NCI-H460 (cell line): ENCODE results near the gene NIN. TPM values are rescaled to one million over a fixed set of nuclear protein-coding genes. Genes with fewer than 3 reads are reported as not detected.

ENCODE experiments used
- DNase-seq: peaks from one replicate; pipeline ENCODE4 v3.0.0-alpha.2; 2016; ENCODE audit warnings: low read depth; ENCODE audit errors: extremely low read depth
- total RNA-seq: library from RNA; depleted of rRNA; stranded (reverse); fragments of >200 nt; shearing (Covaris generic); gene quantifications from 2 replicates; pipeline ENCODE4 v1.2.3, GENCODE V29; 2014

NIN gene
- total RNA-seq, 1 experiment from 2014 or later: 31.7 TPM

- DNase-seq: no peak
Observed at GRCh38 chr14:50769863-50770500, 61.0 kb downstream of the NIN start.

- DNase-seq: peak; percentile 36
Observed at GRCh38 chr14:50768680-50769079, 62.3 kb downstream of the NIN start.

GRCh38 chr14:50766338-50766886 lies 64.5 kb downstream of the NIN start:
- DNase-seq: peak; percentile 93

- peak; percentile 47 for DNase-seq
Observed at GRCh38 chr14:50763382-50764007, 67.5 kb downstream of the NIN start.

- no peak for DNase-seq
Observed at GRCh38 chr14:50762931-50763300, 68.0 kb downstream of the NIN start.

- no peak for DNase-seq
Observed at GRCh38 chr14:50762001-50762930, 68.7 kb downstream of the NIN start.

GRCh38 chr14:50759800-50760543 lies 71.0 kb downstream of the NIN start:
- no peak for DNase-seq

- no peak for DNase-seq
Observed at GRCh38 chr14:50758945-50759344, 72.0 kb downstream of the NIN start.

- no peak for DNase-seq
Observed at GRCh38 chr14:50758305-50758704, 72.7 kb downstream of the NIN start.

GRCh38 chr14:50757702-50758101 lies 73.3 kb downstream of the NIN start:
- no peak for DNase-seq

GRCh38 chr14:50756300-50756699 lies 74.7 kb downstream of the NIN start:
- no peak for DNase-seq

- no peak for DNase-seq
Observed at GRCh38 chr14:50750323-50750722, 80.6 kb downstream of the NIN start.

- DNase-seq: no peak
Observed at GRCh38 chr14:50745401-50746058, 85.4 kb downstream of the NIN start.

- no peak for DNase-seq
Observed at GRCh38 chr14:50744231-50744630, 86.7 kb downstream of the NIN start.

GRCh38 chr14:50741567-50741966 lies 89.4 kb downstream of the NIN start:
- DNase-seq: peak; percentile 56

- no peak for DNase-seq
Observed at GRCh38 chr14:50740856-50741255, 90.1 kb downstream of the NIN start.

- DNase-seq: no peak
Observed at GRCh38 chr14:50739186-50739585, 91.8 kb downstream of the NIN start.

- DNase-seq: no peak
Observed at GRCh38 chr14:50736932-50737419, 94.0 kb downstream of the NIN start.

GRCh38 chr14:50734950-50735695 lies 95.8 kb downstream of the NIN start:
- DNase-seq: no peak
